ENCODE measurements around the gene PRICKLE4. TPM values are rescaled to one million over a fixed set of nuclear protein-coding genes. Genes with fewer than 3 reads are reported as not detected.

Gene PRICKLE4
- total RNA-seq, 2 experiments from 2014 or later, result not detected

DNA sequence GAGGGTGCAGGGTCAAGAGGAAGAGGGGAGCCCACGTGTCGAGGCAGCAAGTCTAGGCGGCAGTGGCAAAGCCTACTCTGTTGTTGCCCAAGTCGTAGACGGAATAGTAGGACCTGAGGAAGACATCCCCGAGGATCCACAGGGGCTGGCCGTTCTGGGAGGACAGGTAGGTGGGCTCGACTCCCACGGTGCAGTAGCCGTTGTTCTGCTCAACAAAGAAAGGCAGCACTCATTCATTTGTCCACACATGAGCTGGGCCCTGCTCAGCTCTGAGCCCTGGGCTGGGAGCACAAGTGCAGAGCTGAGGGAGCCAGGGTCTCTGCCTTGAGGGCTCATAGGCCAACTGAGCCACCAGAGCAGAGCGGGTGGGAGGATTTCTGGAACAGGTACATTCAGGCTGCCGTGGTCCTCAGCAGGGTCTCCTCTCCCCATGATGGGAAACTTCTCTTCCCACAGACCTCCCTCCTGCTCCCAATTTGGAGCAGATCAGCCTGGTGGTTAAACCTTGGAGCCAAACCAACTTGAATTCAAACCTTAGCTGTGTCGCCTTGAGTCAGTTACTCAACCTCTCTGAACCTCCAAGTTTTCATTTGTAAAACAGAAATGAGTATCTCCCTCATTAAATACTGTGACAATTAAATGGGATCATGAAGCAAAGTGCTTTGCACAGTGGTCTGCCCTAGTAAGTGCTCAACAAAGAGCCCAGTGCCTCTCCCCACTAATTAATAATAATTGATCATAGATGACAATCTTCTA lies 43.6 kb upstream of the PRICKLE4 start:
- Mint-ChIP-seq H3K9me3 (no peaks in the 10 kb centered on the region), H3K27me3 (peaks cover 2% of the 10 kb centered on the region), H3K27ac (no peak overlapping the region), H3K36me3 (ENCODE audit: low read depth) (no peaks in the 10 kb centered on the region), H3K4me1 (peaks cover 20% of the 10 kb centered on the region), H3K4me3 (no peak overlapping the region)
- CTCF ChIA-PET, result interaction anchor here (1.4 to 1.8 kb wide), 2 partner anchors 31 to 50 kb away, joined by 3 to 4 read pairs; partner anchors contain the start of gene TOMM6
- DNase-seq, result no peak
- POLR2A ChIA-PET, result no interaction called here

DNA sequence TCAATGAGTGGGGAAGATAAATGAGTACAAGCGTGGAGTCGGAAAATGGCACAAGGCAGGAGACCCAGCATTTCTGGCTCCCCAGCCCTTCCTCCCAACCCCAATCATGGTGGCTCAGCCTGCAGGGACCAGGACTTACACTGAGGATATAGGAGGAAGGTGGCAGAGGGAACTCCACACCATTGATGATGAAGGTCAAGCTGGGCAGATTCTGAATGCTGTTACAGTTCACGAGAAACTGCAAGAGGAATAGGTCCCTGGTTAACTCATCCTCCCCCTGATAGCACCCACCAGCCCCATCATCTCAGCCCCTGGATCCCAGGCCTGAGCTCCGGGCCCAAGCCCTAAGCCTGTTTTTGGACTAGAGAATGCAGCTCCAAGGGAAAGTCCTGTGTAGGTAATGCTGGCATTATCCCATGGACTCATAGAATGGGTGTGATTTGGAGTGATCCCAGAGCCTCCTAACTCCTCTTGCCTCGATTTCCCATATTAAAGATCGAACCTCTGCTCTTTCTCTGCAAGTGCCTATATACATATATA lies 42.9 kb upstream of the PRICKLE4 start:
- ChIA-PET POLR2A (no interaction called here), CTCF (interaction anchor here (1.4 to 1.8 kb wide), 2 partner anchors 32 to 49 kb away, joined by 3 to 4 read pairs; partner anchors contain the start of gene TOMM6)
- peaks cover 2% of the 10 kb centered on the region for H3K27me3 Mint-ChIP-seq
- peaks cover 17% of the 10 kb centered on the region for H3K4me1 Mint-ChIP-seq
- H3K9me3 Mint-ChIP-seq, result no peaks in the 10 kb centered on the region
- no peak overlapping the region for H3K27ac Mint-ChIP-seq
- H3K36me3 Mint-ChIP-seq (ENCODE audit: low read depth), result no peaks in the 10 kb centered on the region
- no peak overlapping the region for H3K4me3 Mint-ChIP-seq
- DNase-seq, result no peak

DNA sequence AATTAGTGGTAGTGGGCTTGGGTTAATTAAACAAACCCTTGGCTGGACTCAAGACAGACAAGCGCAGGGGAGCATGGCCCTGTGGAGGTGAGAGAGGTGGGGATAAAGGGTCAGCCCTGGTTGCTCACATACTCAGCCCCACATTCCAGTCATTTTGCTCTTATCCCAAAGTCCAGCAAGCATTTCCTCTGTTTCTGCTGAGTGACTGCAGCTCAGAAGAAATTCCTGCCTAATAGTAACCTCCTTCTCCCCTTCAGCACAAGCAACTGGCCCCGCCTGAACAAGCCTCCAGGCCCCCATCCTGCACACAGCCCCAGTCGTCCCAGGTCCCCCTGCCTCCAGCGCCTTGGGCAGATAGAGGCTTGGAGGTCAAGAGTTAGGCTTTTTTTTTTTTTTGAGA lies 41.5 kb upstream of the PRICKLE4 start:
- no peak for DNase-seq
- Mint-ChIP-seq H3K4me1 (peaks cover 4% of the 10 kb centered on the region), H3K4me3 (no peak overlapping the region), H3K36me3 (ENCODE audit: low read depth) (no peaks in the 10 kb centered on the region), H3K27ac (no peak overlapping the region), H3K27me3 (peaks cover 2% of the 10 kb centered on the region), H3K9me3 (no peaks in the 10 kb centered on the region)
- POLR2A ChIA-PET, result no interaction called here
- CTCF ChIA-PET, result interaction anchor here (0.8 kb wide), 1 partner anchor 9 kb away, joined by 3 read pairs; no protein-coding TSS in a partner anchor

DNA sequence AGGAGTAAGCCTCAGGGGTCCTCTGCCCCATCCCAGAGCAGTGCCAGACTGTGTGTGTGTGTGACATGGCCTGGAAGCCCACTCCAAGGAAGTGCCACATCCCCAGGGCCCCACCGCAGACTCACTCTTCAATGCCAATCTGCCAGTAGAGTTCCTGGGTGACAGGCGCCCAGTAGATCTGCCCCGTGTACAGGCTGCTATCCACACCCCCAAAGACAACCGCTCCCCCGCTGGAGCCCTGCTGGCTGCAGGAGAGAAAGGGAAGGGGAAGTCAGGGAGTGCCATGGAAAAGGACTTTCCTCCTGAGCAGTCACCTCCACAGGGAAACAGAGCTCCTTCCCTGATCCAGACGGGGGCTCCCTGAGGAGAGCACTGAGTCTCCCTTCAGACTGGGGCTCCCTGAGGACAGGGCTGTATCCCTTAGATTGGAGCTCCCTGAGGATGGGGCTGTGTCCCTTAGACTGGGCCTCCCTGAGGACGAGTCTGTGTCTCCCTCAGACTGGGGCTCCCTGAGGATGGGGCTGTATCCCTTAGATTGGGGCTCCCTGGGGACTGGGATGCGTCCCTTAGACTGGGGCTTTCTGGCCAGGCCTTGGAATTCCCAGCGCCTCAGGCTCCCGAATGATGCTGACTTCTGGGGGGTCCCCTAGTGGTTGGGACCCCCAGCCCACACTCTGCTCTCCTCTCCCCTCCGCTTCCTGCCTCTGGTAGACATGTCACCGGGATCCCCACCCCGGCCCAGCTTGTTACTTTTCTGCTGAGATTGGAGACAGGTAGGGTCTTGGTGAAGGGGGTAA lies 40.0 kb upstream of the PRICKLE4 start:
- Mint-ChIP-seq H3K36me3 (ENCODE audit: low read depth) (no peaks in the 10 kb centered on the region), H3K4me3 (no peak overlapping the region), H3K27ac (no peak overlapping the region), H3K9me3 (no peaks in the 10 kb centered on the region), H3K4me1 (peaks cover 3% of the 10 kb centered on the region), H3K27me3 (peaks cover 2% of the 10 kb centered on the region)
- CTCF ChIA-PET, result no interaction called here
- POLR2A ChIA-PET, result no interaction called here
- no peak for DNase-seq

DNA sequence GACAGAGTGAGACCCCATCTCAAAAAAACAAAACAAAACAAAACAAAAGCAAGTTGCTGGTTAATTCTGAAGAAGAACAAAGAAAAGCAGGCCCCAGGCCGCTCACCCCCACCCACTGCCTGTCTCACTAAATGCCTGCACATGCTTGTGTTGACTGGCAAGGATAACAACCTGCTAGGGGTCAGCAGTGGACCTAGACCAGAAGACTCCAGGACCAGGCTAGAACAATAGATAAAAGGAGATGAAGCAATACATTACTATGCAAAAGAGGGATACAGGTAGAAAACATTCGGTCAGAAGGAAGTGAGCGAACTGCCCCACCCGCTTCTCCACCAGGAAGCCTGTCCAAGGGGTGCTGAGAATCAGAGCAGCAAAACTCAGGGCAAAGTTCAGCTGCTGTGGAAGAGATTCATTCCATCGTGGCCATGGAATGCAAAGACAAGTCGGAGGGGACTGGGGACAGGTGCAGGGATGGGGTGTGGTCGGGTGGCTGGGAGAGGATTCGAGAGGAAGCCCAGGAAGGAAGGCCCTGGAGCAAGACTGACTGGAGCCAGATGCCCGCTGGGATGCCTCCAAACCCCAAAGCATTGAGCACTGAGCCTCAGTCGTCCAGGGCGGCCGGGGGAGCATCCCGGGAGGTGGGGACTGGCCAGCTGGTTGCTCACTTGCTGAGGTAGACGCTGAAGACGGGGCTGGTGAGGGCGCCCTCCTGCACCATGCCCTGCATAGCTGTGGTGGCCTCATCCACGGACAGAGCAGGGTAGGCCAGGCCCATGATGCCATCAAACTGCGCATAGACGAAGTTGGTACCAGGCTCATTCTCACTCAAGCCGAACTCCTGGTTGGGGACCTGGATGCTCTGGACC lies 38.7 kb upstream of the PRICKLE4 start:
- Mint-ChIP-seq H3K27ac (no peak overlapping the region), H3K36me3 (ENCODE audit: low read depth) (no peaks in the 10 kb centered on the region), H3K9me3 (no peaks in the 10 kb centered on the region), H3K4me3 (no peak overlapping the region), H3K27me3 (peaks cover under 1% of the 10 kb centered on the region), H3K4me1 (no peaks in the 10 kb centered on the region)
- CTCF ChIA-PET, result no interaction called here
- DNase-seq, result no peak
- POLR2A ChIA-PET, result no interaction called here

DNA sequence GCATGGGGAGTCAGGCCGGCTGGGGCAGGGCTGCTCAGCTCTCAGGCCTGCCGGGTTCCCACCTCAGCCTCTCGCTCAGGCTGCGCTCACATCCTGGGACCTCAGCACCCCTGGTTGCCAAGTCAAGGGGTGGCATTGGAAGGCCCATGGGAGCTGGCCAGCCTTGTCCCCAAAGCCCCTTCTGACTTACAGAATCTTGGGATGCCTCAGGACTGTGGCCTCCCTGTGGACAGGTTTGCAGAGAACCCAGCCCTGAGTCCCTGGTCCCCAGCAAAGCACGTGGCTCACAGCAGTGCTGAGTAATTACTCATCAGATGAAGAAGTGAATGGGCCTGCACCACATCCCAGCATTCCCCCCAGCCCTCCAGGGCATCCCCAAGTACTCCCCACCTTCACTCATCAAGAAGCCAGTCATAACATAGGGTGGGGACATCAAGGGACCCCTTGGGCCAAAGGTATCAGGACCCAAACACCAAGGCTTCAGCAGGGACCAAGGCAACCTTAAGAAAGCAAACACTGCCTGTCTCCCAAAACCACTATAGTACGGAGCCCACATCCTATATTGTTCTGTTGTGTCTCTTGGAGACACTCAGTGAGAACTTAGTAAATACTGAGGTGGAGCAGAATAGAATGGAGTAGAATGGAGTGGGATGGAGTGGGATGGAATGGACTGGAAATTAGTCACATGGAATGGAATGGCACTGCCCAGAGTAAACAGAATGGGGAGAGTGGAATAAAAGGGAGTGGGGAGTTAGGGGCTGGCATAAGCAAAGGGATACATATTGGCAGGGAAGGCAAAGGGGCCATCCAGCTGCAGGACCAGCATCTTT lies 37.0 kb upstream of the PRICKLE4 start:
- Mint-ChIP-seq H3K36me3 (ENCODE audit: low read depth) (no peaks in the 10 kb centered on the region), H3K27ac (no peak overlapping the region), H3K4me1 (no peaks in the 10 kb centered on the region), H3K4me3 (no peak overlapping the region), H3K9me3 (no peaks in the 10 kb centered on the region), H3K27me3 (no peaks in the 10 kb centered on the region)
- POLR2A ChIA-PET, result no interaction called here
- no peak for DNase-seq
- CTCF ChIA-PET, result no interaction called here

DNA sequence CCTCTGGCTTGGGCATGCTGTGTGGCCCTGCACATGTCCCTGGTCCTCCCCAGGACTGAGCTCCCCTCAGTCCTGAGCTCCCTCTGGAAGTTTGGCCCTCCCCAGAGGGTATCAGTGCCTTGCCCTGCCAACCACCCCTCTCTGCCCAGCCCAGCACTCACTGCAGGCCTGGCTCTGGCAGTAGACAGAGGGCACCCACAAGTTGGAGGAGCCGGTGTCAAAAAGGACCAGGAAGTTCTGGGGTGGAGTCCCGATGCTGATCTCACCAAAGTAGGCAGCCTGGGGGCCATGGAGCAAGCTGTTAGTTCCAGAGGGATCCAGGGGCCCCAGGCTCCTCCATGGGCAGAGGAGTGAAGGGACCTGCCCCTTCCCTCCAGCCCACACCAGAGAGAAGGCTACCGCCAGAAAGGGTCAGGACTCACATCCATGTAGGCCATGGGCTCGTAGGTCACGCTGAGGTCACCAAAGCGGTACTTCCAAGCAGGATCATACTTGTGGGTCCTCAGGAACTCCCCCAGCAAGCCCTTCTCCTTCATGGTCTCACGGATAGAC lies 36.3 kb upstream of the PRICKLE4 start:
- H3K9me3 Mint-ChIP-seq, result no peaks in the 10 kb centered on the region
- POLR2A ChIA-PET, result no interaction called here
- H3K4me3 Mint-ChIP-seq, result no peak overlapping the region
- H3K4me1 Mint-ChIP-seq, result no peaks in the 10 kb centered on the region
- no peak overlapping the region for H3K27ac Mint-ChIP-seq
- no peaks in the 10 kb centered on the region for H3K27me3 Mint-ChIP-seq
- DNase-seq, result no peak
- CTCF ChIA-PET, result no interaction called here
- H3K36me3 Mint-ChIP-seq (ENCODE audit: low read depth), result no peaks in the 10 kb centered on the region

DNA sequence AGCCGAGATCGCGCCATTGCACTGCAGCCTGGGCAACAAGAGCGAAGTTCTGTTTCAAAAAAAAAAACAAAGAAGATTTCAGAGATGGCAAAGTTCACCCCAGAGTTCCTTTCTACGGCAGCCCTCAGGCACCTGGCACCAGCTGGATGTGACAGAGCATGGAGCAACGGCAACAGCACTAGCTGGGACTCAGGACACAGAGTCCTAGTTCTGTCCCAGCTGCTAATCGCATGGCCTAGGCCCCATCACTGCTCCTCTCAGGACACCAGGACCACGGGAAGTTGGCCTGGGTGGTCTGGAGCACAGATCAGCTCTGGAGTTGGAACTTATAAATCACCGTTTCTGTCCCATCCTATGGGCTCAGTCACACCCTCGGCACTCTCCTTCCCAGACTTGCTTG lies 34.5 kb upstream of the PRICKLE4 start:
- Mint-ChIP-seq H3K4me3 (no peak overlapping the region), H3K36me3 (ENCODE audit: low read depth) (no peaks in the 10 kb centered on the region), H3K4me1 (no peaks in the 10 kb centered on the region), H3K9me3 (no peaks in the 10 kb centered on the region), H3K27me3 (peaks cover 6% of the 10 kb centered on the region), H3K27ac (no peak overlapping the region)
- no peak for DNase-seq
- CTCF ChIA-PET, result no interaction called here
- POLR2A ChIA-PET, result no interaction called here

DNA sequence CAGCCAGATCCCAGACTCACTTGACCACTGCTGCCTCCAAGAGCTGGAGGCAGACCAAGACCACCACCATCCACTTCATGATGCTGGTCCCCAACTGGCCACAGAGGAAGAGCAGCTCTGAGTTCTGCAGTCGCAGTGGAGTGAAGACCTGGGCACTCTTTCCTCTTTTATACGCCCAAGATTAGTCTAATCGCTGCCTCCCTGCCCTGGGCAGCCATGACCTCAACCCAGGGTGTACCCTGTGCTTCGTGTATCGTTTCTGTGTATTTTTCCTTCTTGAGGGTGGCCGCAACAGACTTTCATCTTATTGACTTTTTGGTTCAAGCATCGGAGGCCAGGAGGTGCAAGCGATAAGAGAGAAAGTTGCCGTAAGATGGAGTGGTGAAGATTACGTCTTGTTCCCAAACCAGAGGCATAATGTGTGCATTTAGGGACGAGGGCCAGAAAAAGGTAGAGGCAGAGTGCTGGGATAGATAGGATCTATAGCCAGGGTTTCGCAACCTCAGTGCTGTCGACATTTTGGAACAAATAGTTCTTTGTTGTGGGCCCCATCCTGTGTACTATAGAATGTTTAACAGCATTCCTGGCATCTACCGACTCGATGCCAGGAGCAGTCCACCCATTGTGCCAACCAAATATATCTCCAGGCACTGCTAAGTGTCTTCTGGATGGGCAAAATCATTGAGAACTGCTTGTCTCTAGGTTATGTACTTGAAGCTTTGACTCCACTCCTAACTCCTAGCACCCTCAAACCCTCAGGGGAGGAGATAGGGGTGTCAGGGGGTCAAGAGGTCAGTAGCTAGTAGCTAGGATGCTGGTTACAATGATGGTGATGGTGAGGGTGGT lies 33.1 kb upstream of the PRICKLE4 start, which contains the start of gene PGC:
PGC (minus strand) TSS at position 142 of the 846 bp plus-strand sequence; CDS start at position 79, 63 bp downstream.
- Mint-ChIP-seq H3K9me3 (no peaks in the 10 kb centered on the region), H3K36me3 (ENCODE audit: low read depth) (no peaks in the 10 kb centered on the region), H3K4me3 (no peak within 1 kb of the TSS), H3K27me3 (peaks cover 6% of the 10 kb centered on the region), H3K4me1 (no peaks in the 10 kb centered on the region), H3K27ac (no peak within 1 kb of the TSS)
- CTCF ChIA-PET, result interaction anchor here (0.9 to 1.3 kb wide), 2 partner anchors 9 to 10 kb away, joined by 3 read pairs; no protein-coding TSS in a partner anchor
- POLR2A ChIA-PET, result no interaction called here
- no peak for DNase-seq

DNA sequence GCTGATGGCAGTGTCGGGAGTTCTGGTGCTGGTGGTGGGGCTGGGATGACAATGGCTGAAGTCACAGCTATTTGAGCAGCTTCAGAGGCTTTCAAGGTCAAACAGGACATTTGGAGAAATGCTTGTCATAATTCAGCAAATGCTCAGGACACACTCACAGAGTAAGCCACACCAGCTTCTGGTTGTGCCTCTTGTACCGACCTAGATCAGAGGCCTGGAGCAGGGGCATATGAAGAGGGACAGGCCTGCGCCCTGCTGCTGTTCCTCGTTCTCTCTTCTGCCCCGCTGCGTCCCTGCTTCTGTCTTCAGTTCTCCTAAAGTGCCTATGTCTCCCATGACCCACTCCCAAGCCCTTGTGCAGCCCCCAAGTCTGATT lies 32.5 kb upstream of the PRICKLE4 start:
- CTCF ChIA-PET, result interaction anchor here (0.9 to 1.3 kb wide), 2 partner anchors 9 to 10 kb away, joined by 3 read pairs; no protein-coding TSS in a partner anchor
- H3K9me3 Mint-ChIP-seq, result no peaks in the 10 kb centered on the region
- POLR2A ChIA-PET, result no interaction called here
- peaks cover 6% of the 10 kb centered on the region for H3K27me3 Mint-ChIP-seq
- no peak overlapping the region for H3K4me3 Mint-ChIP-seq
- H3K36me3 Mint-ChIP-seq (ENCODE audit: low read depth), result no peaks in the 10 kb centered on the region
- no peaks in the 10 kb centered on the region for H3K4me1 Mint-ChIP-seq
- H3K27ac Mint-ChIP-seq, result no peak overlapping the region
- no peak for DNase-seq

DNA sequence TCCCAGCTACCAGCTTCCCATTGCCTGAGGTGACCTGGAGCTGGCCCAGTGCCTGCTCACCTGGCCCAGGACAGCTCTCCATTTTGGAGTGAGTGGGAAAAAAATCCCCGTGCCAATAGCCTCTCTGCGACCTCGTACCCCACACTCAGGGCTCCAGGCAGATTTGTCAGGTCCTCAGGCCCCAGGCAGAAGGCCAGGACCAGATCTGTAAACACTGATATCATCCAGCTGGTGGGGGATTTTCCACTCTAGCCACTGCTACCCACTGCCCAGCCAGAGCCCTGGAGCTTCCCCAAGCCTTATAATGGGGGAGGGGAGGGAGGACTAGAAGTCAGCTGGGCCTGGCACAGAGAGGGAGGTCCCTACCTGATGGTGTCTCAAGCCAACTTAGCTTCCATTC lies 32.0 kb upstream of the PRICKLE4 start:
- no peaks in the 10 kb centered on the region for H3K36me3 Mint-ChIP-seq (ENCODE audit: low read depth)
- DNase-seq, result no peak
- CTCF ChIA-PET, result interaction anchor here (1.3 kb wide), 1 partner anchor 9 kb away, joined by 3 read pairs; no protein-coding TSS in a partner anchor
- H3K4me1 Mint-ChIP-seq, result no peaks in the 10 kb centered on the region
- no peaks in the 10 kb centered on the region for H3K9me3 Mint-ChIP-seq
- POLR2A ChIA-PET, result no interaction called here
- H3K27ac Mint-ChIP-seq, result no peak overlapping the region
- H3K27me3 Mint-ChIP-seq, result peaks cover 6% of the 10 kb centered on the region
- H3K4me3 Mint-ChIP-seq, result no peak overlapping the region
